HUES6 (cell line): ENCODE results near the gene SLC22A23.

ENCODE experiments used
- H3K27ac ChIP-seq: 2 replicates; pipeline ENCODE4 v1.7.0; 2013; ENCODE audit warnings: low read depth, mild to moderate bottlenecking, low read length, inconsistent platforms
- H3K27me3 ChIP-seq: 2 replicates; pipeline ENCODE4 v1.6.1; 2013; ENCODE audit warnings: low read length; ENCODE audit not compliant: control insufficient read depth, insufficient read depth
- H3K36me3 ChIP-seq: 2 replicates; pipeline ENCODE4 v1.6.1; 2013; ENCODE audit warnings: low read length; ENCODE audit not compliant: control insufficient read depth, insufficient read depth
- H3K4me1 ChIP-seq: 2 replicates; pipeline ENCODE4 v1.6.1; 2013; ENCODE audit warnings: low read length; ENCODE audit not compliant: control insufficient read depth, insufficient read depth
- H3K4me3 ChIP-seq: 2 replicates; pipeline ENCODE4 v1.5.1; 2013; ENCODE audit warnings: low read depth, low read length
- H3K9ac ChIP-seq: one replicate; pipeline ENCODE4 v1.6.1; 2013; ENCODE audit warnings: mild to moderate bottlenecking, low read length
- H3K9me3 ChIP-seq: 2 replicates; pipeline ENCODE4 v1.6.1; 2013; ENCODE audit warnings: low read depth, low read length; ENCODE audit not compliant: control insufficient read depth, insufficient read depth

SLC22A23 gene

DNA sequence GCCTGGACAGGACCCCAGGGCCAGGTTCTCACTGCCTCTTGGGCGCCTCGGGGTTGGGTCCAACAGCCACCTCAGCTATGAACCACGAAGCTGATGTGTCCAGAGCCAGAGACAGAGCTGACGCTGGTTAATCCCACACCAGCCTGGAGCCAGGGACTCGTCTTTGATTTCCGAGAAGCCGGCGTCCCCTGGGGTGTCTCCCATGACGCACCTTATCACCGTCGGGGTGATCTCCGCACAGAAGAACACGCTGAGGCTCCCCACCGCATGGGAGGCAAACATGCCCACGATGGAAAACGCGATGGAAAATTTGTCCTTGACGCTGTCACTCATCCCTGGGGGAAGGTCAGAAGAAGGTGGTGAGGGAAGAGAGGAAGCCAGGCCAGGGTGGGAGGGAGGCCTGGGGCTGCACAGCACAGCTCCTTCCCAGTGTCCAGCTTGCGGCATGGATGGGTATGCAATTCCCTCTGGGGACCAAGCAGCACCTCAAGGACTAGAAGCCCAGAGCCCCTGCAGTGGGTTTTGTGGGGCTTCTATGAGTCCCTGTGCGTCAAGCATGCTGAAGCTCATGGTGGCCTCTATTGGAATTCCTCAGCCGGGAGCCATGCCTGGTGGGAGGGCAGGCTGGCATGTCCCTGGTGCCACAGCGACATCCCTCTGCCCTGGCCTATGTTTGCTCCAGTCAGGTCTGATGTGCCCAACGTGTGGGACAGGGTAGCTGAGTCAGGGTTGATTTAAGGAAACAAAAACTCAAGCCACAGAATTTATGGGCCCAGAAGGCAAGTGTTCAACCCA lies 173.0 kb downstream of the SLC22A23 start:
- no peak overlapping the region for H3K9ac ChIP-seq
- H3K36me3 ChIP-seq, result peaks cover 40% of the 10 kb centered on the region
- no peak overlapping the region for H3K27ac ChIP-seq
- peaks cover 17% of the 10 kb centered on the region for H3K4me1 ChIP-seq
- H3K9me3 ChIP-seq, result no peaks in the 10 kb centered on the region
- H3K27me3 ChIP-seq, result no peaks in the 10 kb centered on the region
- H3K4me3 ChIP-seq, result no peak overlapping the region

GRCh38 chr6:3283241-3283640 lies 173.6 kb downstream of the SLC22A23 start:
- H3K4me1 ChIP-seq, result peaks cover 17% of the 10 kb centered on the region
- H3K27ac ChIP-seq, result no peak overlapping the region

GRCh38 chr6:3282476-3283236 lies 174.2 kb downstream of the SLC22A23 start:
- H3K27ac ChIP-seq, result no peak overlapping the region

More at GRCh38 chr6:3283241-3283640, 173.6 kb downstream of the SLC22A23 start:
- no peaks in the 10 kb centered on the region for H3K9me3 ChIP-seq
- H3K9ac ChIP-seq, result no peak overlapping the region
- peaks cover 36% of the 10 kb centered on the region for H3K36me3 ChIP-seq
- no peaks in the 10 kb centered on the region for H3K27me3 ChIP-seq
- no peak overlapping the region for H3K4me3 ChIP-seq

GRCh38 chr6:3281631-3282475 lies 175.0 kb downstream of the SLC22A23 start:
- H3K27ac ChIP-seq, result no peak overlapping the region
- H3K4me1 ChIP-seq, result peaks cover 17% of the 10 kb centered on the region
- no peaks in the 10 kb centered on the region for H3K27me3 ChIP-seq
- H3K9me3 ChIP-seq, result no peaks in the 10 kb centered on the region
- H3K9ac ChIP-seq, result no peak overlapping the region
- H3K4me3 ChIP-seq, result no peak overlapping the region
- peaks cover 31% of the 10 kb centered on the region for H3K36me3 ChIP-seq

More at GRCh38 chr6:3282476-3283236, 174.2 kb downstream of the SLC22A23 start:
- H3K36me3 ChIP-seq, result peaks cover 36% of the 10 kb centered on the region
- no peaks in the 10 kb centered on the region for H3K9me3 ChIP-seq
- H3K27me3 ChIP-seq, result no peaks in the 10 kb centered on the region
- no peak overlapping the region for H3K9ac ChIP-seq
- no peak overlapping the region for H3K4me3 ChIP-seq
- peaks cover 17% of the 10 kb centered on the region for H3K4me1 ChIP-seq

DNA sequence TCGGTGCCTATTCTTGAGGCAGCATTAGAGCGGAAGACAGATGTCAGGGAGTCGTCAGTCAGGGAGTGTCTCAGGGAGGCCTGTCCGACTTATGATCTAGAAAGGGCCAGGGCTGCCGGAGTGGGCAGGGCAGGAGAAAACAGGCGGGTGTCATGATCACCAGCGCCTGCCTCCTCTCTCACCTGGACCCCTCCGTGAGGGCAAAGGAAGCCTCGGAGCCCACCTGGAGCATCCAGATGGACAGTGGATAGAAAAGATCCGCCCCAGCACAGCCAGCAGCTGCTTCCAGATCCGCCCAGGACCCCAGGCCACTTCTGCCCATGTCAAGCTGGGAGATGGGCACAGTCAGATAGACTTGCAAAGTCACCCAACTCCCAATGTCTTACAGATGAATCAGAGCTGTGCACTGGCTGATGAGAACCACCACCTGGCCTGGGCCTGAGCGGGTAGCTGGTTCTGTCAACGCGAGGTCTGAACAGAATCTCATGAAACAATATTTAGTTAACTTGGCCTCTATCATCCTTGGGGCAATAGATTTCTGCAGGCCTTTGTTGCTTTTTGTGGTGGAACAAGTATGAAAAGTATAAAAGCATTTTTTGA lies 175.9 kb downstream of the SLC22A23 start:
- H3K27ac ChIP-seq, result no peak overlapping the region
- peaks cover 28% of the 10 kb centered on the region for H3K36me3 ChIP-seq
- H3K9ac ChIP-seq, result no peak overlapping the region
- H3K27me3 ChIP-seq, result no peaks in the 10 kb centered on the region
- peaks cover 17% of the 10 kb centered on the region for H3K4me1 ChIP-seq
- H3K4me3 ChIP-seq, result no peak overlapping the region
- H3K9me3 ChIP-seq, result no peaks in the 10 kb centered on the region

- Histone ChIP-seq H3K9ac (no peak overlapping the region), H3K4me1 (peaks cover 17% of the 10 kb centered on the region), H3K9me3 (no peaks in the 10 kb centered on the region), H3K27me3 (no peaks in the 10 kb centered on the region), H3K36me3 (peaks cover 23% of the 10 kb centered on the region), H3K4me3 (no peak overlapping the region), H3K27ac (no peak overlapping the region)
Observed at GRCh38 chr6:3280091-3280490, 176.8 kb downstream of the SLC22A23 start.

GRCh38 chr6:3278691-3279090 lies 178.2 kb downstream of the SLC22A23 start:
- Histone ChIP-seq H3K4me1 (peaks cover 17% of the 10 kb centered on the region), H3K36me3 (peaks cover 20% of the 10 kb centered on the region), H3K9ac (no peak overlapping the region), H3K27ac (no peak overlapping the region), H3K27me3 (no peaks in the 10 kb centered on the region), H3K9me3 (no peaks in the 10 kb centered on the region), H3K4me3 (no peak overlapping the region)

GRCh38 chr6:3277851-3278416 lies 178.9 kb downstream of the SLC22A23 start:
- Histone ChIP-seq H3K36me3 (peaks cover 21% of the 10 kb centered on the region), H3K27ac (no peak overlapping the region), H3K9ac (no peak overlapping the region), H3K4me3 (no peak overlapping the region), H3K9me3 (no peaks in the 10 kb centered on the region), H3K4me1 (peaks cover 17% of the 10 kb centered on the region), H3K27me3 (no peaks in the 10 kb centered on the region)

DNA sequence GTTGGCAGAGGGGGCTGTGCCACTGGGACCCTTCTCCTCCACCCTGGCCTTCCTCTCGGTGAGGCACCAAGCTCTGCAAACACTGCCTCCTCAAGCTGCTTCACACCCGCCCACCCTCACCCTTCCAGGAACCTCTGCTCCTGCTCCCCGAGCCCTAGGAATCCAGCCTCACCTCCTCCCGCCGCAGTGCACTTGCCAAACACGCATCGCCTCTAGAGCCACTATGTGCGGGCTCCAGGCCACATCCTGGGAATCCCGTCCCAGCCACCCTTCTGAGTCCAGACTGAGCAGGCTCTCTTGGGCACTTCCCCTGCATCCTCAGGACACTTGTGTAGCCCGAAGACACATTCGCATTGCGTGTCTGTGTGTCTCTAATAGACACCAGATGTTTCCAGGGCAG lies 179.6 kb downstream of the SLC22A23 start:
- Histone ChIP-seq H3K27me3 (no peaks in the 10 kb centered on the region), H3K9me3 (no peaks in the 10 kb centered on the region), H3K4me3 (no peak overlapping the region), H3K27ac (no peak overlapping the region), H3K9ac (no peak overlapping the region), H3K4me1 (peaks cover 11% of the 10 kb centered on the region), H3K36me3 (peaks cover 23% of the 10 kb centered on the region)
